Suprapubic skin (tissue), 4 donors: ENCODE measurements around the gene KNOP1. TPM values are rescaled to one million over a fixed set of nuclear protein-coding genes. Genes with fewer than 3 reads are reported as not detected.

Source experiments
- DNase-seq, 2 donors: peaks; one replicate each; pipeline ENCODE4 v3.0.0-alpha.2; 2019; ENCODE audit warnings: low spot score in 2 of 2
- H3K27ac ChIP-seq: fragments of 200-600 bp; sonication (generic); one replicate; pipeline ENCODE4 v1.5.1; 2019
- H3K27me3 ChIP-seq: fragments of 200-600 bp; sonication (generic); one replicate; pipeline ENCODE4 v1.5.1; 2019
- H3K36me3 ChIP-seq: fragments of 200-600 bp; sonication (generic); one replicate; pipeline ENCODE4 v1.5.1; 2019
- H3K4me1 ChIP-seq: fragments of 200-600 bp; sonication (generic); one replicate; pipeline ENCODE4 v1.5.1; 2019
- H3K4me3 ChIP-seq: fragments of 200-600 bp; sonication (generic); one replicate; pipeline ENCODE4 v1.5.1; 2019; ENCODE audit warnings: mild to moderate bottlenecking
- H3K9me3 ChIP-seq: fragments of 200-600 bp; sonication (generic); one replicate; pipeline ENCODE4 v1.5.1; 2019
- CTCF ChIP-seq, 2 donors: fragments of 200-600 bp in 1 of 2; fragments of 450-650 bp in 1 of 2; sonication (generic) in 1 of 2; IDR thresholded peaks; one replicate each; pipeline ENCODE4 v1.5.1; 2016 to 2019; ENCODE audit warnings: antibody characterized with exemption in 2 of 2, mild to moderate bottlenecking in 1 of 2, moderate library complexity in 1 of 2
- EP300 ChIP-seq: sonication (generic); formaldehyde crosslinking; IDR thresholded peaks from one replicate; pipeline ENCODE4 v1.6.1; 2017; ENCODE audit warnings: antibody characterized with exemption
- POLR2A ChIP-seq, 2 donors: fragments of 450-650 bp; IDR thresholded peaks; one replicate each; pipeline ENCODE4 v1.6.1; 2017; ENCODE audit warnings: antibody characterized with exemption in 2 of 2, mild to moderate bottlenecking in 2 of 2, moderate library complexity in 2 of 2
- POLR2AphosphoS5 ChIP-seq, 3 donors: sonication (generic); formaldehyde crosslinking; IDR thresholded peaks; one replicate each; pipeline ENCODE4 v1.6.1; 2017; ENCODE audit warnings: antibody characterized with exemption in 3 of 3
- WGBS: methylation state at CpG from one replicate; pipeline ENCODE4 v1.1.5; 2018; 5-methylcytosine and 5-hydroxymethylcytosine counted together
- total RNA-seq, 4 donors: library from RNA; depleted of rRNA; stranded (reverse); fragments of >200 nt; gene quantifications; one replicate each; pipeline ENCODE4 v1.1.0, GENCODE V29; 2016

Gene KNOP1
- total RNA-seq, 4 donors from 2014 or later: 7.9 to 22.8 (median 19.5) TPM

- no peak overlapping the region for H3K27ac ChIP-seq
- no peak for DNase-seq
- H3K4me1 ChIP-seq: peaks cover 5% of the 10 kb centered on the region
- peaks cover 76% of the 10 kb centered on the region for H3K36me3 ChIP-seq
- TF ChIP-seq POLR2AphosphoS5 (IDR thresholded peaks at IDR 0.05) (no peak), CTCF (IDR thresholded peaks at IDR 0.05) (no peak), EP300 (no peak), POLR2A (IDR thresholded peaks at IDR 0.05) (no peak)
- H3K27me3 ChIP-seq: no peaks in the 10 kb centered on the region
- no peaks in the 10 kb centered on the region for H3K9me3 ChIP-seq
- 96% methylated on average over 22 of the region's 22 CpGs for WGBS
- H3K4me3 ChIP-seq: no peak overlapping the region
These were observed 8.5 kb downstream of the KNOP1 start for GRCh38 chr16:19709381-19710136.

GRCh38 chr16:19708296-19709205, 9.5 kb downstream of the KNOP1 start:
- Histone ChIP-seq H3K27me3 (no peaks in the 10 kb centered on the region), H3K4me3 (no peak overlapping the region), H3K27ac (no peak overlapping the region), H3K4me1 (peaks cover 10% of the 10 kb centered on the region), H3K9me3 (no peaks in the 10 kb centered on the region), H3K36me3 (peaks cover 74% of the 10 kb centered on the region)
- TF ChIP-seq POLR2A (IDR thresholded peaks at IDR 0.05) (no peak), EP300 (no peak), POLR2AphosphoS5 (IDR thresholded peaks at IDR 0.05) (no peak), CTCF (IDR thresholded peaks at IDR 0.05) (no peak)
- DNase-seq: no peak
- WGBS: 85% methylated on average over 10 of the region's 18 CpGs

GRCh38 chr16:19707569-19708295, 10.3 kb downstream of the KNOP1 start:
- H3K27me3 ChIP-seq: no peaks in the 10 kb centered on the region
- no peaks in the 10 kb centered on the region for H3K9me3 ChIP-seq
- no peak for DNase-seq
- H3K36me3 ChIP-seq: peaks cover 71% of the 10 kb centered on the region
- no peak overlapping the region for H3K27ac ChIP-seq
- H3K4me3 ChIP-seq: no peak overlapping the region
- peaks cover 10% of the 10 kb centered on the region for H3K4me1 ChIP-seq
- WGBS: 87% methylated on average over 17 of the region's 22 CpGs
- TF ChIP-seq POLR2AphosphoS5 (IDR thresholded peaks at IDR 0.05): no peak
- no peak for TF ChIP-seq POLR2A (IDR thresholded peaks at IDR 0.05)
- no peak for TF ChIP-seq EP300
- TF ChIP-seq CTCF (IDR thresholded peaks at IDR 0.05): no peak

DNA sequence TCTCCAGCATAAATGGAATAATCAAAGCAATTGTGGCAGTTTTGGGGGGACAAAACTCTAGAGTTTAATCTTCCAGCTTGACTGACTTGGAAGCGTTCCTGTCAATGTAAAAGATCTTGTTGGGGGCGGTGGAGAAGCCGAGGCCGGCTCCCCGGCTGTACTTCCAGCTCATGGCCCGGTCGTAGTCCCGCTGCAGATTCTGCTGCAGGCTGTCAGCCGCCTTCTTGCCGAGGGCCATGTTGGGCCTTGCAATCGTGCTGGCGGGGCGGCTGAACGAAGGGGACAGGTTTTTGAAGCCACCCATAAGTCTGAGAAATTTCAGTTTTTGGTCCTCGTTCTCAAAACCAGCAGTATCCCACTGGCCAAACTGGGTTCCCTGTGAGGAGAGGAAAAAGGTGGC, 11.2 kb downstream of the KNOP1 start:
- Histone ChIP-seq H3K27me3 (no peaks in the 10 kb centered on the region), H3K27ac (no peak overlapping the region), H3K4me3 (no peak overlapping the region), H3K9me3 (no peaks in the 10 kb centered on the region), H3K4me1 (peaks cover 10% of the 10 kb centered on the region), H3K36me3 (peaks cover 73% of the 10 kb centered on the region)
- TF ChIP-seq POLR2A (IDR thresholded peaks at IDR 0.05): no peak
- TF ChIP-seq POLR2AphosphoS5 (IDR thresholded peaks at IDR 0.05): no peak
- TF ChIP-seq CTCF (IDR thresholded peaks at IDR 0.05): no peak
- no peak for TF ChIP-seq EP300
- no peak for DNase-seq
- 89% methylated on average over 15 of the region's 15 CpGs for WGBS
